A549 (cell line): Measurements from ENCODE around the gene CDAN1. TPM values are rescaled to one million over a fixed set of nuclear protein-coding genes. Genes with fewer than 3 reads are reported as not detected.

Experiments used
- ATAC-seq, 2 experiments: fragments of 200-7000 bp in 1 of 2; fragments of >200 bp in 1 of 2; cut with Nextera tagmentation in 1 of 2; cut with Tn5 transposase in 1 of 2; 3 replicates each; pipeline versions ENCODE4 v1.8.0 to v1.9.1; 2018 to 2020; ENCODE audit warnings: mild to moderate bottlenecking in 1 of 2, moderate library complexity in 1 of 2
- CTCF ChIA-PET: fragments of 300-600 bp; sonication (Branson Sonifier 250); formaldehyde crosslinking; extraction: SDS; loops from one replicate; lab custom pipeline; 2021; ENCODE audit warnings: antibody characterized with exemption, inconsistent platforms; lab: Yijun Ruan, JAX
- POLR2A ChIA-PET: fragments of 350-600 bp; formaldehyde crosslinking; extraction: SDS; loops from one replicate; lab custom pipeline; 2021; ENCODE audit warnings: antibody characterized with exemption, inconsistent platforms; lab: Yijun Ruan, JAX
- DNase-seq, 2 experiments: peaks; one replicate each; pipeline versions ENCODE4 v3.0.0 to v3.0.0-alpha.2; 2011 to 2016; ENCODE audit warnings: low read depth in 1 of 2, low spot score in 1 of 2
- FAIRE-seq: peaks from 2 replicates; lab custom pipeline; 2011; peaks lifted over from hg19 to GRCh38; lab: Jason Lieb, UNC
- H3K27ac ChIP-seq, 2 experiments: fragments of >200 bp; sonication (Bioruptor Twin); formaldehyde crosslinking; 3 replicates each; pipeline ENCODE4 v1.5.1; 2016 to 2017
- H3K4me1 ChIP-seq: fragments of >200 bp; sonication (Bioruptor Twin); formaldehyde crosslinking; 3 replicates; pipeline ENCODE4 v1.6.1; 2016
- H3K4me2 ChIP-seq: fragments of >200 bp; sonication (Bioruptor Twin); formaldehyde crosslinking; 3 replicates; pipeline ENCODE4 v1.6.1; 2016
- H3K4me3 ChIP-seq: fragments of >200 bp; sonication (Bioruptor Twin); formaldehyde crosslinking; 3 replicates; pipeline ENCODE4 v1.5.1; 2016
- H3K9me3 ChIP-seq: fragments of >200 bp; sonication (Bioruptor Twin); formaldehyde crosslinking; 3 replicates; pipeline ENCODE4 v1.6.1; 2016
- CBX2 ChIP-seq: fragments of 200-600 bp; sonication (generic); IDR thresholded peaks from 2 replicates; pipeline ENCODE4 v1.6.1; 2016; ENCODE audit warnings: low read depth, mild to moderate bottlenecking, borderline replicate concordance
- CBX8 ChIP-seq: fragments of 200-600 bp; sonication (generic); IDR thresholded peaks from 2 replicates; pipeline ENCODE4 v1.6.1; 2016
- CEBPB ChIP-seq, 2 experiments: fragments of >200 bp in 1 of 2; sonication (Bioruptor Twin) in 1 of 2; formaldehyde crosslinking in 1 of 2; IDR thresholded peaks; 2 replicates each; pipeline ENCODE4 v1.6.1; 2012 to 2016
- CHD4 ChIP-seq: fragments of 200-600 bp; sonication (generic); IDR thresholded peaks from 2 replicates; pipeline ENCODE4 v1.6.1; 2016; ENCODE audit warnings: antibody characterized with exemption, mild to moderate bottlenecking, borderline replicate concordance
- EHF ChIP-seq: fragments of 250-450 bp; sonication (Bioruptor Pico); IDR thresholded peaks from 2 replicates; pipeline ENCODE4 v1.5.0; 2020; ENCODE audit warnings: mild to moderate bottlenecking
- EP300 ChIP-seq, 2 experiments: fragments of >200 bp; sonication (Bioruptor Twin); formaldehyde crosslinking; IDR thresholded peaks; 2 replicates in 1 of 2; 3 replicates in 1 of 2; pipeline ENCODE4 v1.6.1; 2016 to 2017
- FOSB ChIP-seq: fragments of 250-450 bp; sonication (Bioruptor Pico); IDR thresholded peaks from 2 replicates; pipeline ENCODE4 v1.5.0; 2020; ENCODE audit warnings: mild to moderate bottlenecking, moderate library complexity
- GATA3 ChIP-seq: IDR thresholded peaks from 2 replicates; pipeline ENCODE4 v1.6.1; 2012; ENCODE audit warnings: borderline replicate concordance
- HDAC2 ChIP-seq: fragments of 200-600 bp; sonication (generic); IDR thresholded peaks from 2 replicates; pipeline ENCODE4 v1.6.1; 2016
- HEYL ChIP-seq: fragments of 250-450 bp; sonication (Bioruptor Pico); IDR thresholded peaks from 2 replicates; pipeline ENCODE4 v1.8.0; 2021; ENCODE audit warnings: mild to moderate bottlenecking, moderate library complexity
- HOXA7 ChIP-seq: fragments of 250-450 bp; sonication (Bioruptor Pico); IDR thresholded peaks from 2 replicates; pipeline ENCODE4 v1.5.0; 2020; ENCODE audit warnings: mild to moderate bottlenecking, moderate library complexity
- JUNB ChIP-seq: fragments of >200 bp; sonication (Bioruptor Twin); formaldehyde crosslinking; IDR thresholded peaks from 2 replicates; pipeline ENCODE4 v1.6.1; 2016
- KDM1A ChIP-seq: fragments of 200-600 bp; sonication (generic); IDR thresholded peaks from 2 replicates; pipeline ENCODE4 v1.6.1; 2016; ENCODE audit warnings: low read depth, mild to moderate bottlenecking
- KDM5A ChIP-seq: fragments of 200-600 bp; sonication (generic); IDR thresholded peaks from 2 replicates; pipeline ENCODE4 v1.6.1; 2016; ENCODE audit warnings: antibody characterized with exemption, mild to moderate bottlenecking
- MAZ ChIP-seq: fragments of 150-350 bp; IDR thresholded peaks from 2 replicates; pipeline ENCODE4 v1.6.1; 2014; ENCODE audit warnings: antibody characterized with exemption, low read depth, low read length, borderline replicate concordance
- NFE2L2 ChIP-seq: fragments of 150-350 bp; conservative IDR thresholded peaks from 2 replicates; pipeline ENCODE4 v1.6.1; 2014; ENCODE audit warnings: low read length
- POLR2A ChIP-seq: IDR thresholded peaks from 2 replicates; pipeline ENCODE4 v1.6.1; 2012; ENCODE audit warnings: mild to moderate bottlenecking, low read length
- RCOR1 ChIP-seq: fragments of 150-350 bp; IDR thresholded peaks from 2 replicates; pipeline ENCODE4 v1.6.1; 2014; ENCODE audit warnings: antibody characterized with exemption, low read length, low read depth
- RNF2 ChIP-seq: fragments of 200-600 bp; sonication (generic); IDR thresholded peaks from 2 replicates; pipeline ENCODE4 v1.6.1; 2016; ENCODE audit warnings: low read depth, mild to moderate bottlenecking, antibody characterized with exemption, moderate library complexity, borderline replicate concordance
- SMC3 ChIP-seq: fragments of >200 bp; sonication (Bioruptor Twin); formaldehyde crosslinking; IDR thresholded peaks from 3 replicates; pipeline ENCODE4 v1.6.1; 2018; ENCODE audit warnings: inconsistent platforms
- SREBF2 ChIP-seq: fragments of 450-650 bp; IDR thresholded peaks from 2 replicates; pipeline ENCODE4 v1.6.1; 2014; ENCODE audit warnings: mild to moderate bottlenecking, moderate library complexity
- TFCP2L1 ChIP-seq: fragments of 250-450 bp; sonication (Bioruptor Pico); IDR thresholded peaks from 2 replicates; pipeline ENCODE4 v1.5.0; 2021; ENCODE audit warnings: mild to moderate bottlenecking
- TP53 ChIP-seq: fragments of 250-450 bp; sonication (Bioruptor Pico); IDR thresholded peaks from 2 replicates; pipeline ENCODE4 v1.5.0; 2021; ENCODE audit warnings: mild to moderate bottlenecking, moderate library complexity
- ZFP36 ChIP-seq: fragments of 450-650 bp; IDR thresholded peaks from 2 replicates; pipeline ENCODE4 v1.6.1; 2014; ENCODE audit warnings: borderline replicate concordance; ENCODE audit not compliant: partially characterized antibody
- ZNF302 ChIP-seq: fragments of 250-450 bp; sonication (Bioruptor Pico); IDR thresholded peaks from 2 replicates; pipeline ENCODE4 v1.9.0; 2021; ENCODE audit warnings: inconsistent platforms, mild to moderate bottlenecking, moderate library complexity
- WGBS: methylation state at CpG from one replicate; pipeline ENCODE4 v1.1.6; 2017; ENCODE audit errors: missing lambda C conversion rate; 5-methylcytosine and 5-hydroxymethylcytosine counted together
- polyA plus RNA-seq, 4 experiments: library from polyadenylated mRNA; depleted of rRNA in 3 of 4; stranded (reverse); fragments of >200 nt; fragmentation: RNase III in 1 of 4; extraction: RNeasy Plus Mini Kit Qiagen cat#74134 plus additional on column Dnase treatment in 1 of 4; gene quantifications; 2 replicates in 3 of 4; 3 replicates in 1 of 4; pipeline ENCODE4 v1.2.3, GENCODE V29; 2011 to 2017
- TF ChIP-seq, protein P1 (sequence below): fragments of 450-650 bp; IDR thresholded peaks from 2 replicates; pipeline ENCODE4 v1.6.1; 2014; ENCODE audit warnings: antibody characterized with exemption
- TF ChIP-seq, protein P2 (sequence below): fragments of 250-450 bp; sonication (Bioruptor Pico); IDR thresholded peaks from 2 replicates; pipeline ENCODE4 v1.5.0; 2021; ENCODE audit warnings: mild to moderate bottlenecking, moderate library complexity, borderline replicate concordance
- TF ChIP-seq, protein P3 (sequence below): fragments of >200 bp; sonication (Bioruptor Twin); formaldehyde crosslinking; IDR thresholded peaks from 2 replicates; pipeline ENCODE4 v1.6.1; 2016
- TF ChIP-seq, protein P4 (sequence below): fragments of >200 bp; sonication (Bioruptor Twin); formaldehyde crosslinking; IDR thresholded peaks from 3 replicates; pipeline ENCODE4 v1.6.1; 2016
- TF ChIP-seq, protein P5 (sequence below): fragments of >200 bp; sonication (Bioruptor Twin); formaldehyde crosslinking; IDR thresholded peaks from 3 replicates; pipeline ENCODE4 v1.5.1; 2016
- TF ChIP-seq, protein P6 (sequence below): fragments of 150-350 bp; IDR thresholded peaks from 2 replicates; pipeline ENCODE4 v1.6.1; 2014; ENCODE audit warnings: low read depth, mild to moderate bottlenecking, low read length

The CDAN1 gene
- polyA plus RNA-seq, 2 of the 4 experiments (the other 2 are of a cell fraction): 2.9 to 6.9 TPM

DNA sequence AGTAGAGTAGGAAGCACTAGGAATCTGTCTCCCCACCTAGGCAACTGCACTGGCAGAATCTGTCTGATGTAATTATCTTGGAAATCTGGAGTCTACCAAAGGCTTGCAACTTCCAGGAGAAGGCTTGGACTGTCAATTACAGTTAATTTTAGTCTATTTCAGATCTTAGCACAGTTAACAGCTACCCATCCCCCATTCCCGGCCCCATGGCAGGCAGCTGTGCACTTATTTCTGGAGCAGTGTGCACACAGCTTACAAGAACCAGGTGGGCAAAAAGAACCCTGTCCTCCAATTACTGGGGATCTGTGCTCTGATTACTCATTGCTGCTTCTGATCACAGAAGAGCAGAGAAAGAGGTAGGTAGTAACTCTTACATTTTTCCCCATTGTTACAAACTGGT is 12.3 kb upstream of the CDAN1 start:
- TF ChIP-seq HOXA7 (CRISPR knock-in tag) (no peak), POLR2A (no peak), EP300 (IDR thresholded peaks at IDR 0.05) (no peak), SMC3 (no peak), RNF2 (no peak), FOSB (CRISPR knock-in tag) (no peak), TFCP2L1 (no peak), KDM1A (no peak), CEBPB (IDR thresholded peaks at IDR 0.05) (no peak), GATA3 (no peak), TP53 (CRISPR knock-in tag) (no peak), HEYL (CRISPR knock-in tag) (no peak), JUNB (no peak), SREBF2 (no peak), RCOR1 (no peak), CBX2 (no peak), ZNF302 (CRISPR knock-in tag) (no peak)
- TF ChIP-seq, protein P1, sequence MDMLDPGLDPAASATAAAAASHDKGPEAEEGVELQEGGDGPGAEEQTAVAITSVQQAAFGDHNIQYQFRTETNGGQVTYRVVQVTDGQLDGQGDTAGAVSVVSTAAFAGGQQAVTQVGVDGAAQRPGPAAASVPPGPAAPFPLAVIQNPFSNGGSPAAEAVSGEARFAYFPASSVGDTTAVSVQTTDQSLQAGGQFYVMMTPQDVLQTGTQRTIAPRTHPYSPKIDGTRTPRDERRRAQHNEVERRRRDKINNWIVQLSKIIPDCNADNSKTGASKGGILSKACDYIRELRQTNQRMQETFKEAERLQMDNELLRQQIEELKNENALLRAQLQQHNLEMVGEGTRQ: no peak
- TF ChIP-seq, protein P2, sequence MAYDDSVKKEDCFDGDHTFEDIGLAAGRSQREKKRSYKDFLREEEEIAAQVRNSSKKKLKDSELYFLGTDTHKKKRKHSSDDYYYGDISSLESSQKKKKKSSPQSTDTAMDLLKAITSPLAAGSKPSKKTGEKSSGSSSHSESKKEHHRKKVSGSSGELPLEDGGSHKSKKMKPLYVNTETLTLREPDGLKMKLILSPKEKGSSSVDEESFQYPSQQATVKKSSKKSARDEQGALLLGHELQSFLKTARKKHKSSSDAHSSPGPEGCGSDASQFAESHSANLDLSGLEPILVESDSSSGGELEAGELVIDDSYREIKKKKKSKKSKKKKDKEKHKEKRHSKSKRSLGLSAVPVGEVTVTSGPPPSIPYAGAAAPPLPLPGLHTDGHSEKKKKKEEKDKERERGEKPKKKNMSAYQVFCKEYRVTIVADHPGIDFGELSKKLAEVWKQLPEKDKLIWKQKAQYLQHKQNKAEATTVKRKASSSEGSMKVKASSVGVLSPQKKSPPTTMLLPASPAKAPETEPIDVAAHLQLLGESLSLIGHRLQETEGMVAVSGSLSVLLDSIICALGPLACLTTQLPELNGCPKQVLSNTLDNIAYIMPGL (CRISPR knock-in tag): no peak
- TF ChIP-seq, all 56 proteins: peak for 0
- Histone ChIP-seq H3K9me3 (no peaks in the 10 kb centered on the region), H3K4me2 (no peak overlapping the region), H3K4me1 (no peaks in the 10 kb centered on the region), H3K4me3 (no peak overlapping the region), H3K27ac (no peak overlapping the region)
- ATAC-seq: no peak
- no peak for DNase-seq
- no peak for FAIRE-seq
- ChIA-PET POLR2A (no interaction called here), CTCF (no interaction called here)
- 100% methylated on average over 1 of the region's 1 CpG for WGBS

DNA sequence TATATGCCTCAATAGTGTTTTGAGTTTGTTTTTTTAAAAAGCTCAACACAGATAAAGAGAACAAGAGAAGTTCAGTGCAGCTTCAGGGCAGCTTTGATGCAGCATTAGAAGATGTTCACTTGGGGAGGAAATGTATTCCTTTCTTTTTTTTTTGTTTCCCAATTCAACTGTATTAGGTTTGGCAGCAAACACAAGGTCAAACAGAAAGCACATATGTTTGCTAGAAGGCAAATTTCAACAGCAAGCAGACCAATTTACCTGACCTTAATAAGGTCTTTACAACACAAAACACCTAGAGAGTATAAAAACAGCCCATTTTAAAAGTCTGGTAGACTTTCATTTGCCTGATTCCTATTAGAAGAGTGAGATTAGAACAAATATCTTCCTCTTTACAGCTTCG is 7.3 kb upstream of the CDAN1 start:
- CTCF ChIA-PET: no interaction called here
- H3K4me1 ChIP-seq: no peaks in the 10 kb centered on the region
- WGBS: 93% methylated on average over 1 of the region's 1 CpG
- TF ChIP-seq HDAC2 (no peak), EHF (CRISPR knock-in tag) (no peak), ZFP36 (no peak), MAZ (no peak), SMC3 (no peak)
- TF ChIP-seq, all 56 proteins: peak for 0
- Histone ChIP-seq H3K9me3 (no peaks in the 10 kb centered on the region), H3K4me2 (no peak overlapping the region), H3K27ac (no peak overlapping the region), H3K4me3 (no peak overlapping the region)
- DNase-seq (no peak), FAIRE-seq (no peak), ATAC-seq (no peak)
- POLR2A ChIA-PET: interaction anchor here (0.5 kb wide), 1 partner anchor 19 kb away, joined by 3 read pairs; no protein-coding TSS in a partner anchor

DNA sequence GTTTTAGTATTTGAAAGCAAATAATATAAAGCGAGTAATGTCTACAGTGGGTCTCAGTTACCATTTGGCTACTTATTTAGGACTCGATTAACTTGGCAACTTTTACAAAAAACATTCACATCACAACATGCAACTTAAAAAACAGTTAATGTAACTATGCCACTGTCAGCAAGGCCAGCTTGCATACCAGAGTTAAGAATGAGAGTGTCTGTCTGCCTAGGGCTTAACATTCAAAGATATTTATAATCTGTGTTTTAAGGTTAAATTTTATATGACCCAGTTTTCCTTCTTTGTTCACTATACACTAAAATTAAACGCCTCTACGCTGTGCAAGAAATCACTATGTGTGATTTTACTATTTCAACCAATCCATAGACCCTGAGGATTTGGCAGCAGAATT is 5.2 kb upstream of the CDAN1 start:
- H3K9me3 ChIP-seq: no peaks in the 10 kb centered on the region
- TF ChIP-seq, protein P3, sequence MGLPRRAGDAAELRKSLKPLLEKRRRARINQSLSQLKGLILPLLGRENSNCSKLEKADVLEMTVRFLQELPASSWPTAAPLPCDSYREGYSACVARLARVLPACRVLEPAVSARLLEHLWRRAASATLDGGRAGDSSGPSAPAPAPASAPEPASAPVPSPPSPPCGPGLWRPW: no peak
- TF ChIP-seq KDM5A (no peak), TP53 (CRISPR knock-in tag) (no peak), NFE2L2 (no peak), CHD4 (no peak), CBX8 (no peak), ZFP36 (no peak), SMC3 (no peak)
- TF ChIP-seq, protein P4, sequence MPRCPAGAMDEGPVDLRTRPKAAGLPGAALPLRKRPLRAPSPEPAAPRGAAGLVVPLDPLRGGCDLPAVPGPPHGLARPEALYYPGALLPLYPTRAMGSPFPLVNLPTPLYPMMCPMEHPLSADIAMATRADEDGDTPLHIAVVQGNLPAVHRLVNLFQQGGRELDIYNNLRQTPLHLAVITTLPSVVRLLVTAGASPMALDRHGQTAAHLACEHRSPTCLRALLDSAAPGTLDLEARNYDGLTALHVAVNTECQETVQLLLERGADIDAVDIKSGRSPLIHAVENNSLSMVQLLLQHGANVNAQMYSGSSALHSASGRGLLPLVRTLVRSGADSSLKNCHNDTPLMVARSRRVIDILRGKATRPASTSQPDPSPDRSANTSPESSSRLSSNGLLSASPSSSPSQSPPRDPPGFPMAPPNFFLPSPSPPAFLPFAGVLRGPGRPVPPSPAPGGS: no peak
- TF ChIP-seq, protein P5, sequence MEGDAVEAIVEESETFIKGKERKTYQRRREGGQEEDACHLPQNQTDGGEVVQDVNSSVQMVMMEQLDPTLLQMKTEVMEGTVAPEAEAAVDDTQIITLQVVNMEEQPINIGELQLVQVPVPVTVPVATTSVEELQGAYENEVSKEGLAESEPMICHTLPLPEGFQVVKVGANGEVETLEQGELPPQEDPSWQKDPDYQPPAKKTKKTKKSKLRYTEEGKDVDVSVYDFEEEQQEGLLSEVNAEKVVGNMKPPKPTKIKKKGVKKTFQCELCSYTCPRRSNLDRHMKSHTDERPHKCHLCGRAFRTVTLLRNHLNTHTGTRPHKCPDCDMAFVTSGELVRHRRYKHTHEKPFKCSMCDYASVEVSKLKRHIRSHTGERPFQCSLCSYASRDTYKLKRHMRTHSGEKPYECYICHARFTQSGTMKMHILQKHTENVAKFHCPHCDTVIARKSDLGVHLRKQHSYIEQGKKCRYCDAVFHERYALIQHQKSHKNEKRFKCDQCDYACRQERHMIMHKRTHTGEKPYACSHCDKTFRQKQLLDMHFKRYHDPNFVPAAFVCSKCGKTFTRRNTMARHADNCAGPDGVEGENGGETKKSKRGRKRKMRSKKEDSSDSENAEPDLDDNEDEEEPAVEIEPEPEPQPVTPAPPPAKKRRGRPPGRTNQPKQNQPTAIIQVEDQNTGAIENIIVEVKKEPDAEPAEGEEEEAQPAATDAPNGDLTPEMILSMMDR: no peak
- TF ChIP-seq, protein P6, sequence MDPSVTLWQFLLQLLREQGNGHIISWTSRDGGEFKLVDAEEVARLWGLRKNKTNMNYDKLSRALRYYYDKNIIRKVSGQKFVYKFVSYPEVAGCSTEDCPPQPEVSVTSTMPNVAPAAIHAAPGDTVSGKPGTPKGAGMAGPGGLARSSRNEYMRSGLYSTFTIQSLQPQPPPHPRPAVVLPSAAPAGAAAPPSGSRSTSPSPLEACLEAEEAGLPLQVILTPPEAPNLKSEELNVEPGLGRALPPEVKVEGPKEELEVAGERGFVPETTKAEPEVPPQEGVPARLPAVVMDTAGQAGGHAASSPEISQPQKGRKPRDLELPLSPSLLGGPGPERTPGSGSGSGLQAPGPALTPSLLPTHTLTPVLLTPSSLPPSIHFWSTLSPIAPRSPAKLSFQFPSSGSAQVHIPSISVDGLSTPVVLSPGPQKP: no peak
- ChIA-PET CTCF (interaction anchor here (1.8 kb wide), 1 partner anchor 184 kb away, joined by 5 read pairs; no protein-coding TSS in a partner anchor), POLR2A (no interaction called here)
- ATAC-seq (no peak), FAIRE-seq (no peak), DNase-seq (no peak)
- no peak overlapping the region for H3K4me2 ChIP-seq
- H3K4me3 ChIP-seq: no peak overlapping the region
- H3K4me1 ChIP-seq: peaks cover 3% of the 10 kb centered on the region; the same call in 1 of the 3 replicates
- WGBS: 86% methylated on average over 4 of the region's 4 CpGs
- H3K27ac ChIP-seq: no peak overlapping the region
